NCI-H460 (cell line): ENCODE data around the gene DYNLL2. TPM values are rescaled to one million over a fixed set of nuclear protein-coding genes. Genes with fewer than 3 reads are reported as not detected.
"Not testable (repeated sequence)": the region's sequence is repeated elsewhere in the genome, so short reads cannot be mapped to it uniquely, and the experiment has no call there.

Experiments used
- DNase-seq: peaks from one replicate; pipeline ENCODE4 v3.0.0-alpha.2; 2016; ENCODE audit warnings: low read depth; ENCODE audit errors: extremely low read depth
- polyA plus RNA-seq: library from polyadenylated mRNA; depleted of rRNA; stranded (reverse); fragments of >200 nt; gene quantifications from 2 replicates; pipeline ENCODE4 v1.2.3, GENCODE V29; 2014; cell fraction: nucleus; rRNA removed
- total RNA-seq: library from RNA; depleted of rRNA; stranded (reverse); fragments of >200 nt; shearing (Covaris generic); gene quantifications from 2 replicates; pipeline ENCODE4 v1.2.3, GENCODE V29; 2014; rRNA removed

DYNLL2 gene
- total RNA-seq = 7.3 and 9.8 TPM in 2 replicates
- 4.4 and 5.5 TPM in 2 replicates for polyA plus RNA-seq

- DNase-seq = peak; percentile 86
Measured at GRCh38 chr17:58082870-58083490, at the start of gene DYNLL2. TSS of gene DYNLL2 (plus strand) at chr17:58083419. CDS start at chr17:58087091, 3,672 bp downstream.

GRCh38 chr17:58039975-58040374 is 43.2 kb upstream of the DYNLL2 start:
- no peak for DNase-seq

GRCh38 chr17:58040386-58040785 is 42.8 kb upstream of the DYNLL2 start:
- DNase-seq = no peak

- DNase-seq = no peak
Measured at GRCh38 chr17:58041161-58041560, 42.1 kb upstream of the DYNLL2 start.

GRCh38 chr17:58043221-58044181 is 39.7 kb upstream of the DYNLL2 start:
- no peak for DNase-seq

GRCh38 chr17:58044256-58044655 is 39.0 kb upstream of the DYNLL2 start:
- DNase-seq = not testable (repeated sequence)

- DNase-seq = no peak
Measured at GRCh38 chr17:58046239-58047094, 36.8 kb upstream of the DYNLL2 start.

- no peak for DNase-seq
Measured at GRCh38 chr17:58047376-58048150, 35.7 kb upstream of the DYNLL2 start.

GRCh38 chr17:58049533-58049932 is 33.7 kb upstream of the DYNLL2 start:
- no peak for DNase-seq

GRCh38 chr17:58050966-58051365 is 32.3 kb upstream of the DYNLL2 start:
- DNase-seq = no peak

- no peak for DNase-seq
Measured at GRCh38 chr17:58051468-58051867, 31.8 kb upstream of the DYNLL2 start.

GRCh38 chr17:58052407-58052806 is 30.8 kb upstream of the DYNLL2 start:
- DNase-seq = no peak

GRCh38 chr17:58052945-58053715 is 30.1 kb upstream of the DYNLL2 start:
- no peak for DNase-seq

- DNase-seq = no peak
Measured at GRCh38 chr17:58054641-58055040, 28.6 kb upstream of the DYNLL2 start.

GRCh38 chr17:58056476-58056875 is 26.7 kb upstream of the DYNLL2 start:
- no peak for DNase-seq

- DNase-seq = no peak
Measured at GRCh38 chr17:58059141-58059540, 24.1 kb upstream of the DYNLL2 start.

GRCh38 chr17:58060596-58061191 is 22.5 kb upstream of the DYNLL2 start:
- DNase-seq = no peak

GRCh38 chr17:58061672-58062071 is 21.5 kb upstream of the DYNLL2 start:
- no peak for DNase-seq

- DNase-seq = no peak
Measured at GRCh38 chr17:58065238-58065637, 18.0 kb upstream of the DYNLL2 start.
